ENCODE data around the gene ATP2C2. TPM values are rescaled to one million over a fixed set of nuclear protein-coding genes. Genes with fewer than 3 reads are reported as not detected.

ATP2C2 gene
- total and polyA plus RNA-seq, 2 of the 8 experiments (the other 6 are each of a cell fraction or from before 2014, with no cell fraction given) = 1.2 to 2.8 TPM

DNA sequence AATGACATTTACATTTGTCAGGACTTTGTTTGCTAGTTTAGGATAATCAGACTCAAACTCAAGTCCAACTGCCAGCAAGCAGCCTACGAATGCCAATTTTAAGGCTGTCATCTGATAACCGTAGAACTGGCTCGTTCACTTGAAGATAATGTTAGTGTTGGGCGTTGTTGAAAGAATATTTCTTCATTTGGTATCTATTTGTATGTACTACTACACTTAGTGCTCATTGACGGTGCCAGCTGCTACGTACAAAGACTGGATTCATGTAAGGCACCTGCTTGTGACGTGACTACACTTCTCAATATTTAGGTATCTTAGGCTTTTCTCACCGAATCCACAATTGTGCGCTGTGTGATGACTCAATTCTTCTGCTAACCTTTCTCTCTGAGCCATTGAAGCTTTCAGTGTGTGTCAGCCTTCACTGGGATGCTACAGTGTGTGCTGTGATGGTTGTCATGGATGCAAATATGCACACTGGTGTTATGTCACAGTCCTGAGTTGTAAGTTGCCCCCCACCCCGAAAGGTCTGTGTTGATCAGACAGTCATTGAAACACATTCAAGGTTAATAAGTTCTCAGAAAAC is 5.7 kb downstream of the ATP2C2 start:
- H3K14ac ChIP-seq (ENCODE audit: insufficient read length) = no peak overlapping the region
- no peak overlapping the region for H3K56ac ChIP-seq (replicated peaks; ENCODE audit: insufficient read length, low read depth, low read length)
- no peak for FAIRE-seq
- H3K4me1 ChIP-seq (replicated peaks in 1 of 4; ENCODE audit: control insufficient read depth in 3 of 4, insufficient read depth in 4 of 4, low read length in 3 of 4) = peaks cover 0 to 14% (median 9%) of the 10 kb centered on the region in 4 experiments; a peak in 6 of 7 replicates
- no peak overlapping the region for H3K23ac ChIP-seq (ENCODE audit: insufficient read length)
- WGBS, 2 experiments (ENCODE audit: extremely low coverage in 1 of 2, insufficient coverage in 1 of 2, insufficient read length in 1 of 2, insufficient replicate concordance in 2 of 2, low coverage in 1 of 2, low lambda C conversion rate in 2 of 2, missing lambda C conversion rate in 1 of 2) = 80% methylated on average over 10 of the region's 10 CpGs; no CpG with 5 or more reads in 1 of the 2 experiments
- no peak overlapping the region for H3K4ac ChIP-seq (replicated peaks; ENCODE audit: insufficient read length, low read depth, low read length)
- H4K20me1 ChIP-seq (replicated peaks in 1 of 2; ENCODE audit: control insufficient read depth in 1 of 2, insufficient read depth in 2 of 2, low read length in 2 of 2) = no peaks in the 10 kb centered on the region
- no peak overlapping the region for H3K27ac ChIP-seq (ENCODE audit: low read depth, low read length)
- no peaks in the 10 kb centered on the region for H3K9me3 ChIP-seq (ENCODE audit: insufficient read depth in 2 of 2, low read depth in 1 of 2, low read length in 1 of 2)
- TF ChIP-seq, protein P1, sequence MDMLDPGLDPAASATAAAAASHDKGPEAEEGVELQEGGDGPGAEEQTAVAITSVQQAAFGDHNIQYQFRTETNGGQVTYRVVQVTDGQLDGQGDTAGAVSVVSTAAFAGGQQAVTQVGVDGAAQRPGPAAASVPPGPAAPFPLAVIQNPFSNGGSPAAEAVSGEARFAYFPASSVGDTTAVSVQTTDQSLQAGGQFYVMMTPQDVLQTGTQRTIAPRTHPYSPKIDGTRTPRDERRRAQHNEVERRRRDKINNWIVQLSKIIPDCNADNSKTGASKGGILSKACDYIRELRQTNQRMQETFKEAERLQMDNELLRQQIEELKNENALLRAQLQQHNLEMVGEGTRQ (IDR thresholded peaks at IDR 0.05; ENCODE audit: low read length) = no peak
- TF ChIP-seq SAP30 (IDR thresholded peaks at IDR 0.05; ENCODE audit: insufficient read depth, insufficient replicate concordance, low read length) = no peak
- TF ChIP-seq TEAD4 (IDR thresholded peaks at IDR 0.05; ENCODE audit: low read depth, low read length) = no peak
- TF ChIP-seq PHF8 (conservative IDR thresholded peaks at IDR 0.05; ENCODE audit: low read depth, low read length) = no peak
- H3K79me1 ChIP-seq (ENCODE audit: low read depth, low read length) = no peaks in the 10 kb centered on the region
- no peak overlapping the region for H2AFZ ChIP-seq (ENCODE audit: low read length)
- no peak for DNase-seq (ENCODE audit: low read depth in 1 of 2, low spot score in 2 of 2)
- no peak overlapping the region for H2AK5ac ChIP-seq (ENCODE audit: low read depth, low read length)
- ChIA-PET POLR2A (ENCODE audit: partially characterized antibody) (no interaction called here), CTCF (ENCODE audit: partially characterized antibody) (interaction anchor here (0.9 to 1.1 kb wide), 2 partner anchors 11 to 14 kb away, joined by 3 read pairs; no protein-coding TSS in a partner anchor)
- H4K91ac ChIP-seq (replicated peaks; ENCODE audit: insufficient read length, low read length) = no peak overlapping the region
- H2BK120ac ChIP-seq (replicated peaks; ENCODE audit: low read depth, low read length) = no peak overlapping the region
- no peak overlapping the region for H3K9ac ChIP-seq (replicated peaks in 1 of 4; ENCODE audit: extremely low read depth in 1 of 4, low read depth in 3 of 4, low read length in 3 of 4)
- H3K23me2 ChIP-seq (ENCODE audit: low read depth, low read length) = 0 out of 2 replicates have a peak, but pooled peaks cover under 1% of the 10 kb centered on the region
- no peak overlapping the region for H2BK20ac ChIP-seq (ENCODE audit: low read length)
- no peak overlapping the region for H4K8ac ChIP-seq (ENCODE audit: extremely low read depth, insufficient read depth, low read length)
- H3K4me2 ChIP-seq (ENCODE audit: insufficient read depth in 1 of 2, low read depth in 2 of 2, low read length in 2 of 2) = no peak overlapping the region
- no peak overlapping the region for H3K18ac ChIP-seq (ENCODE audit: extremely low read depth, low read length)
- H4K5ac ChIP-seq (ENCODE audit: insufficient read length, low read depth, low read length) = no peak overlapping the region
- no peak overlapping the region for H2BK5ac ChIP-seq (ENCODE audit: low read depth, low read length)
- no peak overlapping the region for H3K4me3 ChIP-seq (ENCODE audit: extremely low read depth in 1 of 4, insufficient read depth in 2 of 4, low read depth in 3 of 4, low read length in 4 of 4)
- H2BK12ac ChIP-seq (ENCODE audit: low read depth, low read length) = no peak overlapping the region
- no peak overlapping the region for H2BK15ac ChIP-seq (ENCODE audit: low read length)
- H3K27me3 ChIP-seq (replicated peaks in 1 of 4; ENCODE audit: control insufficient read depth in 3 of 4, extremely low read depth in 1 of 4, insufficient read depth in 3 of 4, low read length in 3 of 4) = peaks cover 0 to 3% (median 1%) of the 10 kb centered on the region in 4 experiments; a peak in 3 of 7 replicates
- no peaks in the 10 kb centered on the region for H3K79me2 ChIP-seq (ENCODE audit: control insufficient read depth in 1 of 2, insufficient read depth in 2 of 2, low read length in 2 of 2)
- no peaks in the 10 kb centered on the region for H3K36me3 ChIP-seq (ENCODE audit: control insufficient read depth in 2 of 4, insufficient read depth in 4 of 4, low read length in 3 of 4)

Measured in H1 (cell line).